Activated naive CD4-positive, alpha-beta T cell treated with anti-CD3 and anti-CD28 coated beads, Interleukin-2, amount 50 U/mL, for 24 hours (primary cell): ENCODE data around the gene CTRL.

Experiments
- H3K27ac Mint-ChIP-seq: one replicate; pipeline ENCODE4 v1.8.0; 2021; ENCODE audit warnings: mild to moderate bottlenecking, mixed read lengths
- H3K27me3 Mint-ChIP-seq: one replicate; pipeline ENCODE4 v1.8.0; 2021; ENCODE audit warnings: mixed read lengths
- H3K36me3 Mint-ChIP-seq: one replicate; pipeline ENCODE4 v1.8.0; 2021; ENCODE audit warnings: mixed read lengths
- H3K4me1 Mint-ChIP-seq: one replicate; pipeline ENCODE4 v1.8.0; 2021; ENCODE audit warnings: mixed read lengths
- H3K4me3 Mint-ChIP-seq: one replicate; pipeline ENCODE4 v1.8.0; 2021; ENCODE audit warnings: mild to moderate bottlenecking, mixed read lengths
- H3K9me3 Mint-ChIP-seq: one replicate; pipeline ENCODE4 v1.8.0; 2021; ENCODE audit warnings: mixed read lengths

The CTRL gene

DNA sequence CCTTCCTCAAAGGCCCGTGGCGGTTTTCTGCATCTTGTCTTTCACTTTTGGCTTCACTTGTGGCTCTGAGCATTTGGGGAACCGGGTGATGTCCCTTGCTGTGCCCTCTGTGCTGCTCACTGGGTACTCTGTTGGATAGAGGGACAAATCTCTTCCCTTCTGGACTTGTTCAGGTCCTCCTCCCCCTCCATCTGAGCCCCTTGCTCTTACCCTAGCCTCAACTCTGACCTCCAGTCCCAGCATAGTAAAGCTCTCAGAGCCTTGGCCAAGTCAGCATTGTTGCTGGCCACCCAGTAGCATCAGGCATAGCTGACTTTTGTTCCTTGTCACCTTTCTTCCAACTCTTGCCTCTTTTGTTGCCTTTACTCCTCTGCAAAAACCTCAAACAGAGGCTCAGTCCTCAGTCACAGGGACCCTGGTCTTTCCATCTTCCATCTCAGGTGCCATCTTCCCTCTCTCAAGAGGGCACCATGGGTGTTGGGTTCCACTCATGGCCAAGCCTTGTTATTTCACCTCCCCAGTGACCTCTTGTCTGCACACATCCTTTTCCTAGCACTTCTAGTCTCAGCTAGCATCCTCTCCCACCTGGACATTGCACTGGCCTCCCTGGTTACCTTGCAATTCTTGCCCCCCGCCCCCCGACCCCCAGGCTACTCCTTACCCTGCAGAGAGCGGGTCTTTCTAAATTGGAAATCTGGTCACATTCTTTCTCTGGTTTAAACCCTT lies 5.4 kb upstream of the CTRL start:
- peak overlapping the region; percentile 99 for H3K27ac Mint-ChIP-seq
- H3K27me3 Mint-ChIP-seq, result no peaks in the 10 kb centered on the region
- peak overlapping the region; percentile 100 for H3K4me3 Mint-ChIP-seq
- H3K9me3 Mint-ChIP-seq, result no peaks in the 10 kb centered on the region
- peaks cover 53% of the 10 kb centered on the region for H3K4me1 Mint-ChIP-seq
- peaks cover 7% of the 10 kb centered on the region for H3K36me3 Mint-ChIP-seq

DNA sequence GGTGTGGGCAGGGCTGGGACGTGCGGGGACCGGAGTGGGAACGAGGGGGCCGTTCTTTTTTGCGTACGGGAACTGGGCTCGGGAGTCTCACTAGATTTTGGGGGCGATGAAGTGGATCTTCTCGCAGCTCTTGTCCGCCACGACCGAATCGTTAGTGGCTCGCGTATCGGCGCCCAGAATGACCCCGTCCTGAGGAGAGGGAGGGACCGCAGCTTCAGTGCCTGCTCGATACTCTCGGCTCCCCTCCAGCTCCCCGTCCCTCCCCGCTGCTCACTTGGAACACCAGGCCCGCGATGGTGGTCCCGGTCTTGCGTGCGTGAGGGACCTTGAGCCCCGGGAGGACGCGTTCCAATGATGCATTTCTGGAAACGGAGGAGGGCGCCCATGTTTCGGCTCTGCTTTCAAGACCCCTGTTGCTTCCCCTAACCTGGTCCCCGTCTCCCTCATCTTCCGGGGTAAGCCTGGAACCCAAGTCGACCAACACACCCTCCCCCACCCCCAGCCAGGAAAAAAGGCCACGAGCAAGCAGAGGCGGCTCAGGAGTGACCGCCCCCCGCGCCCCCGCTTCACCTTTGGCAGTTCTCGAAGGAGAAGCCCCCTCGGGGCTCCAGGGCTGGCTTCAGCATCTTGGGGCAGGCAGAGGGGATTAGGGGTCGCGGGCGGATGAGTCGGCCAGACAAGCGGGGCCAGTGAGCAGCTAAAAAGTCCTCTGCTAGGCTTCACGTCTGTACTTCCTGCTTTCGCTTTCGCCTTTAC lies 4.6 kb upstream of the CTRL start, which contains the start of gene PSMB10:
PSMB10 (minus strand) TSS at position 727 of the 756 bp plus-strand sequence; CDS start at position 626, 101 bp downstream.
- Mint-ChIP-seq H3K27ac (peak within 1 kb of the TSS; percentile 99), H3K4me3 (peak within 1 kb of the TSS; percentile 100), H3K9me3 (no peaks in the 10 kb centered on the region), H3K4me1 (peaks cover 46% of the 10 kb centered on the region), H3K27me3 (no peaks in the 10 kb centered on the region), H3K36me3 (peaks cover 7% of the 10 kb centered on the region)

DNA sequence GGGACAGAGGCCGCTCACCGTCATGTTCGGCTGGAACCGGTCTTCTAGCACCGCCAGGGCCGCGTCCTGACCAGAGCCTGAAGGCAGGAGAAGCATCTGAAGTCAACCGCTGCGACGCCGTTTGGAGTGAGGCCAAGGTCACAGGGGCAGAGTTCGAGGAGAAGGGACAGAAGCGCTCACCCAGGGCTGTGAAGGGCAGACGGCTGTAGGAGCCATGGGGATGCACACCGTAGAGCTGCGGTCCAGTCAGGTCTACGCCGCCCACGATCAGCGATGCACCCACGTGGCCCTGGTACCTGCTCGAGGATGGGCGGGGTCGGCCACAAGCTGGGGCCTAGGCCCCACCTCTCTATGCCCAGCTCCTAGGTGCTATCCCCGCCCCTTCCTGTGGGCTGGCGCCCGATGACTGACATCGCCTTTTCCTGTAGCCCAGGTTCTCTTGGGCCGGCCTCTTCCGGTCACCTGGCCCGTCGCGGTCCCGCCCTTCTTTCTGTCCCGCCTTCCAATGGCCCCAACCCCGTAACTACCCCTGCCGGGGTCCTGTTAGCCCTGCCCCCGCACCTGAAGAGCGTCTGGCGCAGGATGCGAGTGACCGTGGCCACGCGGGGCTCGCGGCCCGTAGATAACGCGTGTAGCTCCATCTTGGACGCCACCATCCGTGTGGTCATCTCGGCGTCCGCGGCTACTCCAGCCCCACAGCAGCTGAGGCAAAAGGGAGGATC lies 3.9 kb upstream of the CTRL start:
- peaks cover 45% of the 10 kb centered on the region for H3K4me1 Mint-ChIP-seq
- peaks cover 7% of the 10 kb centered on the region for H3K36me3 Mint-ChIP-seq
- peak overlapping the region; percentile 99 for H3K27ac Mint-ChIP-seq
- peak overlapping the region; percentile 100 for H3K4me3 Mint-ChIP-seq
- no peaks in the 10 kb centered on the region for H3K27me3 Mint-ChIP-seq
- no peaks in the 10 kb centered on the region for H3K9me3 Mint-ChIP-seq

DNA sequence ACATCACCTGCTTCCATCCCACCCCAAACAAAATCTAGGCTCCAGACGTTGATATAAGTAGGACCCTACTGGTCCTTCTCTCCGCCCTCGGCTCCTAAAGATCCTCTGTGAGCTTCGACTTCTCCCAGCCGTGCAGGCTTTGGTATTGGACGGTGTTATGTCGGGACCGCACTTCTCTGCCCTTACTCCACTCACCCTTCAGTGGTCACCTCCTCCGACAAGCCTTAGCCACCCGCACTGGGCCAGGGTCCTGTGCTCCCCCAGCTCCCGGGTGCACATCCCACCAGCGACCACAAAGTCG lies 3.4 kb upstream of the CTRL start:
- peak overlapping the region; percentile 99 for H3K27ac Mint-ChIP-seq
- H3K4me1 Mint-ChIP-seq, result peaks cover 40% of the 10 kb centered on the region
- H3K36me3 Mint-ChIP-seq, result peaks cover 7% of the 10 kb centered on the region

GRCh38 chr16:67934306-67935100 lies 2.8 kb upstream of the CTRL start:
- Mint-ChIP-seq H3K4me1 (peaks cover 34% of the 10 kb centered on the region), H3K9me3 (no peaks in the 10 kb centered on the region), H3K36me3 (peaks cover 7% of the 10 kb centered on the region), H3K4me3 (peak overlapping the region; percentile 100), H3K27me3 (no peaks in the 10 kb centered on the region), H3K27ac (peak overlapping the region; percentile 99)

More for the DNA sequence above, 3.4 kb upstream of the CTRL start:
- peak overlapping the region; percentile 100 for H3K4me3 Mint-ChIP-seq
- no peaks in the 10 kb centered on the region for H3K27me3 Mint-ChIP-seq
- no peaks in the 10 kb centered on the region for H3K9me3 Mint-ChIP-seq

- Mint-ChIP-seq H3K36me3 (peaks cover 7% of the 10 kb centered on the region), H3K27ac (peak overlapping the region; percentile 30), H3K9me3 (no peaks in the 10 kb centered on the region), H3K4me3 (peak overlapping the region; percentile 44), H3K4me1 (peaks cover 28% of the 10 kb centered on the region), H3K27me3 (no peaks in the 10 kb centered on the region)
These were observed 2.1 kb upstream of the CTRL start for GRCh38 chr16:67933805-67934204.

DNA sequence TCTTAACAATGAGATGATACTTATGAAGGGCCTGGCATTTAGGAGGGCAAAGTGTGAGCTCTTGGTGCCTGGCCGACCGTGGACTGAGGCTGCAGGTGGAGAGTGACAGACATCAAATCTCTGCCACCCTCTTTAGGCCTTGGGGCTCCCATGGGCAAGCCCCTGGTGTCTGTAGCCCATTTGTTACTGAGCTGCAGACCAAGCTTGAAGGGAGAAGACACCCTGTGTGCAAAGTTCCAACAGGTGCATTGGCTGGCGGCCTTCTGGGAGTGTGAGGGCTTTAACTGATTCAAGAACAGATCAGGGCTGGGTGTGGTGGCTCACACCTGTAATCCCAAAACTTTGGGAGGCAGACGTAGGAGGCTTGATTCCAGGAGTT lies 789 bp upstream of the CTRL start:
- no peak overlapping the region for H3K4me3 Mint-ChIP-seq
- peaks cover 7% of the 10 kb centered on the region for H3K36me3 Mint-ChIP-seq
- no peaks in the 10 kb centered on the region for H3K27me3 Mint-ChIP-seq
- no peaks in the 10 kb centered on the region for H3K9me3 Mint-ChIP-seq
- H3K27ac Mint-ChIP-seq, result no peak overlapping the region
- peaks cover 35% of the 10 kb centered on the region for H3K4me1 Mint-ChIP-seq

- Mint-ChIP-seq H3K4me3 (no peak overlapping the region), H3K27ac (no peak overlapping the region), H3K27me3 (no peaks in the 10 kb centered on the region), H3K4me1 (peaks cover 27% of the 10 kb centered on the region), H3K9me3 (no peaks in the 10 kb centered on the region), H3K36me3 (peaks cover 6% of the 10 kb centered on the region)
These were observed 917 bp downstream of the CTRL start for GRCh38 chr16:67930678-67931211.

DNA sequence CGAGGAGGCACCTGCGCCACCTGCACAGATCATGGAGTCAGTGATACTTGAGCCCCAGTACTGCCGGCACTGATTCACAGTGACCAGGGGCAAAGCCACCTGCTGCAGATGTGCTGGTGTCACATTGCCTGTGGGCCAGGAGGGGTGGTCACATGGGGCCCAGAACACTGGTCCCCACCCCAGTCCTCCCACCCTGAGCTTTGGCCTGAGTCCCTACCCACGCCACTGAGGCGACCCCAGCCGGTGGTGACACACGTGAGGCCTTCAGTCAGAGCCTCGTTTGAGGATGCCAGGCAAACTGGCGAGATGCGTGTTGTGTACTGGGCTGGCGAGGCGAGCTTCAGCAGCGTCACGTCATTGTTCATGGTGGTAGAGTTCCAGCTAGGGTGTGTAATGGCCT lies 1.5 kb downstream of the CTRL start:
- H3K27ac Mint-ChIP-seq, result no peak overlapping the region
- H3K36me3 Mint-ChIP-seq, result peaks cover 4% of the 10 kb centered on the region
- H3K27me3 Mint-ChIP-seq, result no peaks in the 10 kb centered on the region
- no peak overlapping the region for H3K4me3 Mint-ChIP-seq
- H3K9me3 Mint-ChIP-seq, result no peaks in the 10 kb centered on the region
- H3K4me1 Mint-ChIP-seq, result peaks cover 22% of the 10 kb centered on the region

DNA sequence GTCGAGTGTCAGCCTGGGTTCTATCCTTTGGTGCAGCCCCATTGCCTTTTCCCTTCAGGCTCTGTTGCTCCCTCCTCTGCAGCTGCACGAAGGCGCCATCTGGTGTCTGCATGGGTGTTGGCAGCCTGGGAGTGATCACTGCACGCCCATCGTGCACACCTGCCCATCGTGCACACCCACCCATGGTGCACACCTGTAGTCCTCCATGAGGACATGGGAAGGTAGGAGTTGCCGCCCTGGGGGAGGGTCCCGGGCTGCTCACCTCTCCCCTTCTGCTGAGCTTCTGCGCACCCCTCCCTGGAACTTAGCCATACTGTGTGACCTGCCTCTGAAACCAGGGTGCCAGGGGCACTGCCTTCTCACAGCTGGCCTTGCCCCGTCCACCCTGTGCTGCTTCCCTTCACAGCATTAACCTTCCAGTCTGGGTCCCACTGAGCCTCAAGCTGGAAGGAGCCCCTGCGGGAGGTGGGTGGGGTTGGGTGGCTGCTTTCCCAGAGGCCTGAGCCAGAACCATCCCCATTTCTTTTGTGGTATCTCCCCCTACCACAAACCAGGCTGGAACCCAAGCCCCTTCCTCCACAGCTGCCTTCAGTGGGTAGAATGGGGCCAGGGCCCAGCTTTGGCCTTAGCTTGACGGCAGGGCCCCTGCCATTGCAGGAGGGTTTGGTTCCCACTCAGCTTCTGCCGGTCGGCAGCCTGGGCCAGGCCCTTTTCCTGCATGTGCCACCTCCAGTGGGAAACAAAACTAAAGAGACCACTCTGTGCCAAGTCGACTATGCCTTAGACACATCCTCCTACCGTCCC lies 2.9 kb downstream of the CTRL start:
- Mint-ChIP-seq H3K4me3 (no peak overlapping the region), H3K4me1 (peaks cover 9% of the 10 kb centered on the region), H3K9me3 (no peaks in the 10 kb centered on the region), H3K27me3 (no peaks in the 10 kb centered on the region), H3K27ac (no peak overlapping the region), H3K36me3 (peaks cover 1% of the 10 kb centered on the region)

GRCh38 chr16:67928147-67928546 lies 3.5 kb downstream of the CTRL start:
- no peak overlapping the region for H3K27ac Mint-ChIP-seq
- H3K9me3 Mint-ChIP-seq, result no peaks in the 10 kb centered on the region
- no peaks in the 10 kb centered on the region for H3K36me3 Mint-ChIP-seq
- H3K4me3 Mint-ChIP-seq, result no peak overlapping the region
- no peaks in the 10 kb centered on the region for H3K27me3 Mint-ChIP-seq
- peaks cover 9% of the 10 kb centered on the region for H3K4me1 Mint-ChIP-seq

- Mint-ChIP-seq H3K9me3 (no peaks in the 10 kb centered on the region), H3K36me3 (no peaks in the 10 kb centered on the region), H3K4me1 (peaks cover 11% of the 10 kb centered on the region), H3K27me3 (no peaks in the 10 kb centered on the region), H3K4me3 (no peak overlapping the region), H3K27ac (no peak overlapping the region)
These were observed 4.3 kb downstream of the CTRL start for GRCh38 chr16:67927131-67927941.

GRCh38 chr16:67926181-67926750 lies 5.4 kb downstream of the CTRL start:
- H3K4me3 Mint-ChIP-seq, result no peak overlapping the region
- H3K4me1 Mint-ChIP-seq, result peaks cover 19% of the 10 kb centered on the region
- peak overlapping the region; percentile 51 for H3K27ac Mint-ChIP-seq

More at GRCh38 chr16:67926181-67926750, 5.4 kb downstream of the CTRL start:
- Mint-ChIP-seq H3K36me3 (no peaks in the 10 kb centered on the region), H3K9me3 (no peaks in the 10 kb centered on the region), H3K27me3 (no peaks in the 10 kb centered on the region)
